PC-9 (cell line): Measurements from ENCODE around the gene CACNA1D.

Experiments used
- CTCF ChIP-seq: fragments of 200-600 bp; sonication (generic); conservative IDR thresholded peaks from 2 replicates; pipeline ENCODE4 v1.6.1; 2017; ENCODE audit warnings: mixed run types, antibody characterized with exemption, mild to moderate bottlenecking, moderate library complexity
- EZH2 ChIP-seq: fragments of 200-600 bp; sonication (generic); IDR thresholded peaks from 2 replicates; pipeline ENCODE4 v1.8.0; 2017; ENCODE audit warnings: antibody characterized with exemption, low read depth

GRCh38 chr3:53506763-53507145, 12.3 kb downstream of the CACNA1D start:
- no peak for TF ChIP-seq CTCF
- no peak for TF ChIP-seq EZH2
